SK-N-SH (cell line): ENCODE results near the gene CTAG1A. TPM values are rescaled to one million over a fixed set of nuclear protein-coding genes. Genes with fewer than 3 reads are reported as not detected.

Experiments used
- CTCF ChIA-PET: fragments of 300-600, 350-600 bp; formaldehyde crosslinking; extraction: SDS; loops from one replicate; lab custom pipeline; 2021; lab: Yijun Ruan, JAX
- POLR2A ChIA-PET: fragments of 350-600 bp; sonication (Branson Sonifier 250); formaldehyde crosslinking; extraction: SDS; loops from one replicate; lab custom pipeline; 2020; ENCODE audit warnings: antibody characterized with exemption, inconsistent platforms; lab: Yijun Ruan, JAX
- DNase-seq: peaks from one replicate; pipeline ENCODE4 v3.0.0; 2012
- H2AFZ ChIP-seq: fragments of 200-600 bp; sonication (generic); 2 replicates; pipeline ENCODE4 v1.8.1; 2016; ENCODE audit warnings: antibody characterized with exemption, mild to moderate bottlenecking, low read depth
- H3F3A ChIP-seq: fragments of 200-600 bp; sonication (generic); replicated peaks from 2 replicates; pipeline ENCODE3; 2016; ENCODE audit warnings: antibody characterized with exemption, mild to moderate bottlenecking; ENCODE audit not compliant: insufficient read depth
- H3K27ac ChIP-seq, 2 experiments: fragments of 200-500 bp in 1 of 2; fragments of 200-600 bp in 1 of 2; sonication (Bioruptor generic) in 1 of 2; sonication (generic), shearing (Covaris generic) in 1 of 2; 2 replicates each; pipeline versions ENCODE4 v1.5.1 to v1.6.1; 2014 to 2016; ENCODE audit warnings: low read depth in 2 of 2, inconsistent platforms in 1 of 2, low read length in 1 of 2, mild to moderate bottlenecking in 1 of 2, mixed read lengths in 1 of 2
- H3K27me3 ChIP-seq: fragments of 200-600 bp; sonication (generic), shearing (Covaris generic); 2 replicates; pipeline ENCODE4 v1.6.1; 2016; ENCODE audit warnings: mixed run types; ENCODE audit not compliant: insufficient read depth
- H3K36me3 ChIP-seq, 2 experiments: fragments of 200-500 bp in 1 of 2; fragments of 200-600 bp in 1 of 2; sonication (Bioruptor generic) in 1 of 2; sonication (generic) in 1 of 2; replicated peaks in 1 of 2; 2 replicates each; pipeline versions ENCODE3 to v1.5.1; 2014 to 2016; ENCODE audit warnings: low read length in 1 of 2, mild to moderate bottlenecking in 1 of 2; ENCODE audit not compliant: insufficient read depth in 2 of 2, control insufficient read depth in 1 of 2
- H3K4me1 ChIP-seq, 2 experiments: fragments of 200-500 bp in 1 of 2; fragments of 200-600 bp in 1 of 2; sonication (Bioruptor generic) in 1 of 2; sonication (generic), shearing (Covaris generic) in 1 of 2; 2 replicates each; pipeline versions ENCODE4 v1.5.1 to v1.6.1; 2014 to 2016; ENCODE audit warnings: low read depth in 1 of 2, low read length in 1 of 2, mixed run types in 1 of 2; ENCODE audit not compliant: insufficient read depth in 2 of 2, control insufficient read depth in 1 of 2
- H3K4me2 ChIP-seq: fragments of 200-600 bp; sonication (generic), shearing (Covaris generic); 2 replicates; pipeline ENCODE4 v1.6.1; 2017; ENCODE audit warnings: mixed run types
- H3K4me3 ChIP-seq, 2 experiments: fragments of 200-500 bp in 1 of 2; fragments of 200-600 bp in 1 of 2; sonication (Bioruptor generic) in 1 of 2; sonication (generic), shearing (Covaris generic) in 1 of 2; 2 replicates each; pipeline versions ENCODE4 v1.5.1 to v1.8.1; 2014 to 2016; ENCODE audit warnings: low read depth in 2 of 2, inconsistent platforms in 1 of 2, low read length in 1 of 2, mild to moderate bottlenecking in 1 of 2, mixed read lengths in 1 of 2, moderate library complexity in 1 of 2
- H3K79me2 ChIP-seq: fragments of 200-600 bp; sonication (generic); 2 replicates; pipeline ENCODE4 v1.8.1; 2017; ENCODE audit warnings: mild to moderate bottlenecking; ENCODE audit not compliant: insufficient read depth
- H3K9ac ChIP-seq: fragments of 200-600 bp; sonication (generic); 2 replicates; pipeline ENCODE4 v1.6.1; 2017; ENCODE audit warnings: mixed run types
- H3K9me2 ChIP-seq: fragments of 200-600 bp; sonication (generic); 2 replicates; pipeline ENCODE4 v1.6.1; 2017; ENCODE audit warnings: mixed run types
- H3K9me3 ChIP-seq: fragments of 200-600 bp; sonication (generic); 2 replicates; pipeline ENCODE4 v1.6.1; 2017; ENCODE audit warnings: mixed run types, mild to moderate bottlenecking, moderate library complexity
- H4K20me1 ChIP-seq: fragments of 200-600 bp; sonication (generic); 2 replicates; pipeline ENCODE4 v1.6.1; 2017; ENCODE audit warnings: mild to moderate bottlenecking, mixed run types; ENCODE audit not compliant: insufficient read depth
- CHD2 ChIP-seq: fragments of 150-350 bp; IDR thresholded peaks from 2 replicates; pipeline ENCODE4 v1.6.1; 2018; ENCODE audit warnings: low read length; ENCODE audit not compliant: partially characterized antibody
- ELF1 ChIP-seq: IDR thresholded peaks from 2 replicates; pipeline ENCODE4 v1.4.0; 2012
- EP300 ChIP-seq, 2 experiments: IDR thresholded peaks; 2 replicates each; pipeline versions ENCODE4 v1.4.0 to v1.6.1; 2012; ENCODE audit warnings: borderline replicate concordance in 1 of 2, low read depth in 1 of 2, low read length in 1 of 2
- EZH2phosphoT487 ChIP-seq: fragments of 200-600 bp; sonication (generic); IDR thresholded peaks from 2 replicates; pipeline ENCODE4 v1.6.1; 2017; ENCODE audit warnings: low read depth, mixed run types, mild to moderate bottlenecking, antibody characterized with exemption, moderate library complexity, borderline replicate concordance
- FOXJ3 ChIP-seq: sonication (generic); formaldehyde crosslinking; IDR thresholded peaks from 2 replicates; pipeline ENCODE4 v1.5.1; 2020; ENCODE audit warnings: mild to moderate bottlenecking, missing genetic modification reagents
- FOXM1 ChIP-seq: IDR thresholded peaks from 2 replicates; pipeline ENCODE4 v1.4.0; 2012; ENCODE audit warnings: low read depth, mild to moderate bottlenecking
- GATA2 ChIP-seq: sonication (generic); formaldehyde crosslinking; IDR thresholded peaks from 2 replicates; pipeline ENCODE4 v1.5.0; 2020; ENCODE audit warnings: mild to moderate bottlenecking, missing genetic modification reagents
- MAX ChIP-seq: IDR thresholded peaks from 2 replicates; pipeline ENCODE4 v1.4.0; 2012; ENCODE audit warnings: low read depth
- MEF2A ChIP-seq: IDR thresholded peaks from 2 replicates; pipeline ENCODE4 v1.4.0; 2012; ENCODE audit warnings: low read depth, borderline replicate concordance
- MXI1 ChIP-seq: IDR thresholded peaks from 2 replicates; pipeline ENCODE4 v1.6.1; 2012; ENCODE audit warnings: mild to moderate bottlenecking, low read depth, low read length, improper control_type of control experiment
- NFIC ChIP-seq: IDR thresholded peaks from 2 replicates; pipeline ENCODE4 v1.4.0; 2012; ENCODE audit warnings: borderline replicate concordance
- POLR2AphosphoS5 ChIP-seq: IDR thresholded peaks from 2 replicates; pipeline ENCODE4 v1.6.1; 2012; ENCODE audit warnings: low read depth, low read length
- RCOR1 ChIP-seq: fragments of 150-350 bp; IDR thresholded peaks from 2 replicates; pipeline ENCODE4 v1.6.1; 2017; ENCODE audit warnings: antibody characterized with exemption, low read length
- RFX5 ChIP-seq: IDR thresholded peaks from 2 replicates; pipeline ENCODE4 v1.6.1; 2012; ENCODE audit warnings: mild to moderate bottlenecking, improper control_type of control experiment, low read length
- RXRA ChIP-seq: IDR thresholded peaks from 2 replicates; pipeline ENCODE4 v1.4.0; 2012; ENCODE audit warnings: low read depth, mild to moderate bottlenecking, borderline replicate concordance
- USF1 ChIP-seq: IDR thresholded peaks from 2 replicates; pipeline ENCODE4 v1.4.0; 2012; ENCODE audit warnings: low read depth, borderline replicate concordance
- YY1 ChIP-seq: IDR thresholded peaks from 2 replicates; pipeline ENCODE4 v1.4.0; 2012; ENCODE audit warnings: low read depth, mild to moderate bottlenecking
- WGBS: methylation state at CpG from one replicate; pipeline ENCODE4 v1.1.6; 2017; ENCODE audit warnings: low lambda C conversion rate; 5-methylcytosine and 5-hydroxymethylcytosine counted together
- polyA plus RNA-seq, 3 experiments: library from polyadenylated mRNA; depleted of rRNA; stranded (reverse); fragments of >200 nt; gene quantifications; 2 replicates each; pipeline ENCODE4 v1.2.3, GENCODE V29; 2012
- TF ChIP-seq, protein P1 (sequence below): fragments of 200-600 bp; sonication (generic); IDR thresholded peaks from 2 replicates; pipeline ENCODE4 v1.6.1; 2017; ENCODE audit warnings: antibody characterized with exemption, mild to moderate bottlenecking, moderate library complexity

Gene CTAG1A
- polyA plus RNA-seq, 1 of the 3 experiments (the other 2 are of a cell fraction), result not detected

- DNase-seq, result no peak
- Histone ChIP-seq H3K27ac (peak overlapping the region in 1 of 2 experiments; percentile 92; a peak in 2 of 4 replicates), H2AFZ (no peak overlapping the region), H4K20me1 (no peaks in the 10 kb centered on the region), H3K9me2 (no peaks in the 10 kb centered on the region), H3K4me2 (peak overlapping the region; percentile 64; the same call in 1 of the 2 replicates), H3K9ac (no peak overlapping the region)
- POLR2A ChIA-PET, result interaction anchor here (2.0 kb wide), 1 partner anchor 14 kb away, joined by 5 read pairs; no protein-coding TSS in a partner anchor
- 43% methylated on average over 16 of the region's 19 CpGs for WGBS
- TF ChIP-seq POLR2AphosphoS5, result no peak
- TF ChIP-seq, all 33 proteins: peak for 0
- Histone ChIP-seq H3F3A (no peaks in the 10 kb centered on the region), H3K4me3 (no peak overlapping the region), H3K27me3 (no peaks in the 10 kb centered on the region; the same call in 1 of the 2 replicates), H3K4me1 (peaks cover 14 to 16% of the 10 kb centered on the region in 2 experiments; a peak in 3 of 4 replicates), H3K79me2 (peaks cover 39% of the 10 kb centered on the region), H3K9me3 (no peaks in the 10 kb centered on the region), H3K36me3 (peaks cover 0 to 3% of the 10 kb centered on the region in 2 experiments)
- CTCF ChIA-PET, result interaction anchor here (0.7 kb wide), 1 partner anchor 233 kb away, joined by 3 read pairs; no protein-coding TSS in a partner anchor
Observed at GRCh38 chrX:154540897-154541535, 43.9 kb upstream of the CTAG1A start.

DNA sequence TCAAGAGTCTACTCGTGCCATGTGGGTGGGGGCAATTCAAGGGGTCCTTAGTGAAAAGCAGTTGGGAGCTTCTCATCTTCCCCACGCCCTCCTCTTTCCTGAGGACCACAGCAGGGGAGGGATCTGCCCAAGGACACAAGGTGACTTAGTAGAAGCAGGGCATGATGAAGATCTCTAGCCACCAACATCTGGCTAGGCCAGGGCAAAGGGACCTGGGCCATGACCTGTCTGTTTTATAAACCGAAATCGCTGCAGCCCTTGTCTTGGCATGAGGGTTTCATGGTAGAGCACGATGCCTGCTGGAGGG, 43.4 kb upstream of the CTAG1A start:
- Histone ChIP-seq H3K9me2 (no peaks in the 10 kb centered on the region), H4K20me1 (no peaks in the 10 kb centered on the region), H3K79me2 (peaks cover 44% of the 10 kb centered on the region), H3K27ac (peak overlapping the region in 1 of 2 experiments; percentile 92; a peak in 2 of 4 replicates), H3K9me3 (no peaks in the 10 kb centered on the region), H3K27me3 (no peaks in the 10 kb centered on the region; the same call in 1 of the 2 replicates), H3F3A (no peaks in the 10 kb centered on the region), H2AFZ (no peak overlapping the region), H3K9ac (peak overlapping the region; percentile 31; the same call in 1 of the 2 replicates), H3K4me2 (peak overlapping the region; percentile 64; the same call in 1 of the 2 replicates), H3K4me3 (no peak overlapping the region), H3K36me3 (peaks cover 0 to 3% of the 10 kb centered on the region in 2 experiments), H3K4me1 (peaks cover 16% of the 10 kb centered on the region in 2 experiments; a peak in 3 of 4 replicates)
- no peak for DNase-seq
- CTCF ChIA-PET, result interaction anchor here (0.7 kb wide), 1 partner anchor 233 kb away, joined by 3 read pairs; no protein-coding TSS in a partner anchor
- 45% methylated on average over 2 of the region's 5 CpGs for WGBS
- TF ChIP-seq GATA2 (CRISPR knock-in tag) (no peak), FOXM1 (no peak), RXRA (no peak), MAX (no peak), ELF1 (no peak), CHD2 (no peak), USF1 (no peak), FOXJ3 (no peak), RFX5 (no peak), MXI1 (no peak), EZH2phosphoT487 (no peak), EP300 (IDR thresholded peaks at IDR 0.05; ENCODE audit: borderline replicate concordance in 1 of 2, low read depth in 1 of 2, low read length in 1 of 2) (no peak), YY1 (no peak), NFIC (no peak), RCOR1 (no peak), MEF2A (no peak)
- TF ChIP-seq, protein P1, sequence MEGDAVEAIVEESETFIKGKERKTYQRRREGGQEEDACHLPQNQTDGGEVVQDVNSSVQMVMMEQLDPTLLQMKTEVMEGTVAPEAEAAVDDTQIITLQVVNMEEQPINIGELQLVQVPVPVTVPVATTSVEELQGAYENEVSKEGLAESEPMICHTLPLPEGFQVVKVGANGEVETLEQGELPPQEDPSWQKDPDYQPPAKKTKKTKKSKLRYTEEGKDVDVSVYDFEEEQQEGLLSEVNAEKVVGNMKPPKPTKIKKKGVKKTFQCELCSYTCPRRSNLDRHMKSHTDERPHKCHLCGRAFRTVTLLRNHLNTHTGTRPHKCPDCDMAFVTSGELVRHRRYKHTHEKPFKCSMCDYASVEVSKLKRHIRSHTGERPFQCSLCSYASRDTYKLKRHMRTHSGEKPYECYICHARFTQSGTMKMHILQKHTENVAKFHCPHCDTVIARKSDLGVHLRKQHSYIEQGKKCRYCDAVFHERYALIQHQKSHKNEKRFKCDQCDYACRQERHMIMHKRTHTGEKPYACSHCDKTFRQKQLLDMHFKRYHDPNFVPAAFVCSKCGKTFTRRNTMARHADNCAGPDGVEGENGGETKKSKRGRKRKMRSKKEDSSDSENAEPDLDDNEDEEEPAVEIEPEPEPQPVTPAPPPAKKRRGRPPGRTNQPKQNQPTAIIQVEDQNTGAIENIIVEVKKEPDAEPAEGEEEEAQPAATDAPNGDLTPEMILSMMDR, result no peak
- POLR2A ChIA-PET, result no interaction called here
